Bronchial epithelial cell (primary cell): ENCODE data around the gene NCLN. TPM values are rescaled to one million over a fixed set of nuclear protein-coding genes. Genes with fewer than 3 reads are reported as not detected.
"Not testable (repeated sequence)": the region's sequence is repeated elsewhere in the genome, so short reads cannot be mapped to it uniquely, and the experiment has no call there.

ENCODE experiments used
- DNase-seq: peaks from one replicate; pipeline ENCODE4 v3.0.0-alpha.2; 2010; ENCODE audit warnings: low read depth
- FAIRE-seq: peaks from 2 replicates; lab custom pipeline; 2011; peaks lifted over from hg19 to GRCh38; lab: Jason Lieb, UNC
- H3K27me3 ChIP-seq: 2 replicates; pipeline ENCODE4 v1.5.1; 2011; ENCODE audit warnings: low read length; ENCODE audit not compliant: control insufficient read depth, insufficient read depth
- H3K36me3 ChIP-seq: 2 replicates; pipeline ENCODE4 v1.5.1; 2011; ENCODE audit warnings: low read length; ENCODE audit not compliant: control insufficient read depth, insufficient read depth
- H3K4me3 ChIP-seq: 2 replicates; pipeline ENCODE4 v1.5.1; 2011; ENCODE audit warnings: mild to moderate bottlenecking, low read depth, low read length, control low read depth
- CTCF ChIP-seq: IDR thresholded peaks from 2 replicates; pipeline ENCODE4 v1.5.1; 2011; ENCODE audit warnings: mild to moderate bottlenecking, moderate library complexity, low read length, control low read depth, inconsistent platforms; ENCODE audit not compliant: insufficient read depth, severe bottlenecking
- total RNA-seq: library from RNA; depleted of rRNA; stranded (reverse); fragments of >200 nt; gene quantifications from 2 replicates; pipeline ENCODE4 v1.2.1, GENCODE V29; 2014

The NCLN gene
- total RNA-seq, 1 donor from 2014 or later = 41.6 TPM

- Histone ChIP-seq H3K36me3 (peaks cover 31% of the 10 kb centered on the region), H3K4me3 (no peak overlapping the region), H3K27me3 (no peaks in the 10 kb centered on the region)
- FAIRE-seq (no peak), DNase-seq (no peak)
- TF ChIP-seq CTCF = no peak
Measured at GRCh38 chr19:3163943-3164342, 21.8 kb upstream of the NCLN start.

DNA sequence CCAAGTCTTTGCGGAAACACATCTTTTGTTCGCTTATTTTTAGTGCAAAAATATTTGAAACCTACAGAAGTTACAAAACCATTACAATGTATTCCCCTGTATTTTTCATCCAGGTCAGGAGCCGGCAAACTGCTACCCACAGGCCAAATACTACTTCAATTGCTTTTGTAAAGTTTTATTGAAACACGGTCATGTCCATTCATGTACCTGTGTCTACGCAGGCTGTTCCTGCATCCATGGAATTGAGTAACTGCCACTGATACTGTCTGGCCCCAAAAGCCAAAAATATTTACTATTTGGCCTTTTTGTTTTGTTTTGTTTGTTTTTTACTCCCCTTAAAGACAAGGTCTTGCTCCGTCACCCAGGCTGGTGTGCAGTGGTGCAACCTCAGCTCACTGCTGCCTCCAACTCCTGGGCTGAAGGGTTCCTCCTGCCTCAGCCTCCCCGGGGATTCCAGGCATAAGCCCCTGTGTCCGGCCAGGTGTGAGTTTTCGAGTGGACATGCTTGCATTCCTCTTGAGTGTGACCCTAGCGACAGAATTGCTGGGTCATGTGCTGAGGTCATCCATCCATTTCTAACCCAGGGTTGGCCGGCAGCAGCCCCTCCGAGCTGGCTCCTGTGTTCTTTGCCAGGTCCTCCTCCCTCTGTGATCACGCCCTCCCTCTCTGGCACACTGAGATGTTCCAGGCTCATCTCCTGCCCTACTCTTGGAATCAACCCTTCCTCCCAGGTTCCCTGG, 18.0 kb upstream of the NCLN start:
- Histone ChIP-seq H3K4me3 (no peak overlapping the region), H3K27me3 (no peaks in the 10 kb centered on the region), H3K36me3 (peaks cover 16% of the 10 kb centered on the region)
- no peak for DNase-seq
- TF ChIP-seq CTCF = no peak
- FAIRE-seq = no peak

DNA sequence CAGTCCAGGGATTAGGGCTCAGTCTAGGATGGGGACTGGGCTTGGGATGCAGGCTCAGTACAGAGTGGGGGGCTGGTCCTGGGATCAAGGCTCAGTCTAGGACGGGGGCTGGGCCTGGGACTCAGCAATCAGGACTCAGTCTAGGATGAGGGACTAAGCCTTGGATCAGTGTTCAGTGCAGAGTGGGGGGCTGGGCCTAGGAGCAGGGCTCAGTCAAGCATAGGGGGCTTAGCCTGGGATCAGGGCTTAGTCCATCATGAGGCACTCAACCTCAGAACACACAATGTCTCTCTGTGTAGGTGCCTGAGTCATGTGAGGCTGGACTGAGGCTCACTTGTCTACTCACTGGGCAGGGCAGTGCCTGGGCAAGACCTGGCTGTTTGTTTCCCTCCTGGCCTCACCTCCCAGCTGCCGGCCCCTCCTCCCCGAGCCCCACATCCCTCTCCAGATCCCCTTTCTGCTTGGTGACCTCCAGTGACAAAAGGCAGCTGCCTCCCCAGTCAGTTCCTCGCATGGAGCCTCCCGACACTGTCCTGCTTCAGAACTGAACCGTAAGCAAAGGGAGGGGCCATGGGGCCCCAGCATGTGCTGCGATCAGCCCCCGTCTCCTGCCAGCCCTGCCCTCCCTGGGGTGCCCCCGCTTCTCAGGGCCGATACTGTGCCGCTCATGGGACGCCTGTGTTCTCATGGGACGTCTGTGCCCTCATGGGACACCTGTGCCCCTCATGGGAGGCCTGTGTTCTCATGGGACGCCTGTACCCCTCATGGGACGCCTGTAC, 13.6 kb upstream of the NCLN start:
- no peak for TF ChIP-seq CTCF
- Histone ChIP-seq H3K4me3 (no peak overlapping the region), H3K27me3 (no peaks in the 10 kb centered on the region), H3K36me3 (peaks cover 1% of the 10 kb centered on the region)
- peak; percentile 52 for FAIRE-seq
- DNase-seq = peak; percentile 84

- not testable (repeated sequence) for H3K27me3 ChIP-seq, H3K36me3 ChIP-seq, DNase-seq, H3K4me3 ChIP-seq, FAIRE-seq
Measured at GRCh38 chr19:3172673-3173000, 13.1 kb upstream of the NCLN start.

DNA sequence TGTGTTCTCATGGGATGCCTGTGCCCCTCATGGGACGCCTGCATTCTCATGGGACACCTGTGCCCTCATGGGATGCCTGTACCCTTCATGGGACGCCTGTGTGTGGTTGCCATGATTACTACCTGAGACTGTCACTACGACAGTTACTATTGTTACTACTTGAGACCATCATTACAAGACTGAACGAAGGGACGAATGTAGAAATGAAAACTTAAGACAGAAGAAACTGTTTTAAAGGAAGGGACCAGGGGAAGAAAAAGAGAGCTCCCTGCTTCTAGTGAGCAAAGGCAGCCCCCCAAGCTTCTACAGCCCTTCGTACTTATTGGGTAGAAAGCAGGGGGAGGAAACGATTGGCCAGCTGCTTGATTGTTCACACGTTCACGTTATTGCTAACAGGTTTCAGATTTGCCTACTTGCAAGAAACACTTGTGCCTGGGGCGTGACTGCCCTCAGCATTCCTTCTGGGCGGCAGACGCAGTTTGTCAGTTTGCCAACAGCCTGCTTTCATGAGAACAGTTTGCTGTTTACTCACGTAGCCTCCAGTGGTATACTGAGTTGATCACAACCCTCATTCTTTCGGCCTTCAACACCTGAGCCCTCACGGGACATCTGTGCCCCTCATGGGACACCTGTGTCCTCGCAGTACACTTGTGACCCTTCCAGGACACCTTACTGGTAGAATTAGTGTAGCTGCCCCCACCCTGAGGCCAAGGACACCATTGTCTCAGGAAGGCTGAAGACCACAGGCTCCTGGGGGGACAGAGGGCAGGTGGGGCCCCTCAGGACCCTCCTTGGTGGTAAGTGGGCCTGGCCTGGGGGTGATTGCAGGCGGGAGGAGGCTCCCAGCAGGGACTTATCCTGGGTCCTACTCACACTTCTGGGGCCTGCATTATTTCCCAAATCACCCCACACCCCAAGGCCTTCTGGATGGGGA, 9.7 kb upstream of the NCLN start:
- Histone ChIP-seq H3K27me3 (no peaks in the 10 kb centered on the region), H3K4me3 (no peak overlapping the region), H3K36me3 (no peaks in the 10 kb centered on the region)
- FAIRE-seq = peak; percentile 97
- no peak for TF ChIP-seq CTCF
- DNase-seq = peak; percentile 94
